SW 1271 (cell line): Measurements from ENCODE around the gene SND1.

Experiments used
- DNase-seq, 2 experiments: peaks; one replicate each; lab custom pipeline; 2025; lab: John Stamatoyannopoulos, UW

Gene SND1

GRCh38 chr7:128139406-128139805 lies 487.4 kb downstream of the SND1 start:
- DNase-seq = no peak

- DNase-seq = no peak
These were observed 489.7 kb downstream of the SND1 start for GRCh38 chr7:128141683-128142195.
